Neural cell (in vitro differentiated cells): ENCODE results near the gene AHCTF1. TPM values are rescaled to one million over a fixed set of nuclear protein-coding genes. Genes with fewer than 3 reads are reported as not detected.

Source experiments
- H2AFZ ChIP-seq: fragments of 200-600, 300-800 bp; sonication (generic), shearing (Covaris generic); 2 replicates; pipeline ENCODE4 v1.6.0; 2014; ENCODE audit warnings: low read depth, mild to moderate bottlenecking, antibody characterized with exemption, low read length, moderate library complexity
- H3F3A ChIP-seq: fragments of 200-600 bp; shearing (Covaris generic); 2 replicates; pipeline ENCODE4 v1.6.1; 2016; ENCODE audit warnings: mild to moderate bottlenecking, moderate library complexity, mixed read lengths, antibody characterized with exemption, low read length; ENCODE audit not compliant: insufficient read depth, poor library complexity, severe bottlenecking
- H3K27ac ChIP-seq: fragments of 200-600, 300-800 bp; sonication (generic), shearing (Covaris generic); 2 replicates; pipeline ENCODE4 v1.5.1; 2014; ENCODE audit warnings: mild to moderate bottlenecking, low read length, moderate library complexity
- H3K27me3 ChIP-seq: fragments of 300-800, 200-600 bp; sonication (generic), shearing (Covaris generic); 2 replicates; pipeline ENCODE4 v1.6.0; 2014; ENCODE audit warnings: mild to moderate bottlenecking, low read depth, low read length, moderate library complexity; ENCODE audit not compliant: insufficient read depth
- H3K36me3 ChIP-seq: fragments of 300-800, 200-600 bp; sonication (generic), shearing (Covaris generic); 2 replicates; pipeline ENCODE4 v1.5.1; 2014; ENCODE audit warnings: mild to moderate bottlenecking, antibody characterized with exemption, low read length, moderate library complexity; ENCODE audit not compliant: insufficient read depth
- H3K4me2 ChIP-seq: fragments of 300-800, 200-600 bp; sonication (generic), shearing (Covaris generic); 2 replicates; pipeline ENCODE4 v1.6.0; 2014; ENCODE audit warnings: mild to moderate bottlenecking, low read length
- H3K4me3 ChIP-seq: fragments of 300-800, 200-600 bp; sonication (generic), shearing (Covaris generic); 2 replicates; pipeline ENCODE4 v1.5.1; 2014; ENCODE audit warnings: mild to moderate bottlenecking, low read length, moderate library complexity
- H3K79me2 ChIP-seq: fragments of 200-600 bp; shearing (Covaris generic); replicated peaks from 2 replicates; pipeline ENCODE4 v1.6.0; 2014; ENCODE audit warnings: mild to moderate bottlenecking, low read length, moderate library complexity; ENCODE audit not compliant: insufficient read depth
- H3K9ac ChIP-seq: fragments of 300-800, 200-600 bp; sonication (generic), shearing (Covaris generic); 2 replicates; pipeline ENCODE4 v1.6.1; 2016; ENCODE audit warnings: mild to moderate bottlenecking, low read length, mixed read lengths
- H3K9me2 ChIP-seq: fragments of 200-600 bp; shearing (Covaris generic); 2 replicates; pipeline ENCODE4 v1.6.1; 2016; ENCODE audit warnings: mild to moderate bottlenecking, low read length, mixed read lengths; ENCODE audit not compliant: insufficient read depth
- H3K9me3 ChIP-seq: fragments of 200-600, 300-800 bp; sonication (generic), shearing (Covaris generic); 2 replicates; pipeline ENCODE4 v1.6.1; 2016; ENCODE audit warnings: mild to moderate bottlenecking, mixed run types, low read length, moderate library complexity, mixed read lengths
- H4K20me1 ChIP-seq: fragments of 200-600 bp; shearing (Covaris generic); 2 replicates; pipeline ENCODE4 v1.6.1; 2016; ENCODE audit warnings: mild to moderate bottlenecking, mixed run types; ENCODE audit not compliant: insufficient read depth
- CTCF ChIP-seq: fragments of 450-650 bp; IDR thresholded peaks from 2 replicates; pipeline ENCODE4 v1.5.1; 2014; ENCODE audit warnings: antibody characterized with exemption, mild to moderate bottlenecking, moderate library complexity; ENCODE audit not compliant: poor library complexity, severe bottlenecking
- EP300 ChIP-seq: fragments of 450-650 bp; conservative IDR thresholded peaks from 2 replicates; pipeline ENCODE4 v1.6.1; 2014; ENCODE audit warnings: antibody characterized with exemption, mild to moderate bottlenecking, moderate library complexity; ENCODE audit not compliant: poor library complexity, severe bottlenecking
- EZH2 ChIP-seq: fragments of 200-600, 300-800 bp; shearing (Covaris generic), sonication (generic); IDR thresholded peaks from 2 replicates; pipeline ENCODE4 v1.6.1; 2014; ENCODE audit warnings: antibody characterized with exemption, low read length, borderline replicate concordance, mild to moderate bottlenecking; ENCODE audit not compliant: insufficient read depth, poor library complexity, severe bottlenecking
- MXI1 ChIP-seq: fragments of 450-650 bp; conservative IDR thresholded peaks from 2 replicates; pipeline ENCODE4 v1.6.1; 2014; ENCODE audit warnings: antibody characterized with exemption, mild to moderate bottlenecking; ENCODE audit not compliant: poor library complexity, severe bottlenecking
- POLR2AphosphoS5 ChIP-seq: IDR thresholded peaks from 2 replicates; pipeline ENCODE4 v1.6.1; 2012
- RAD21 ChIP-seq: fragments of 450-650 bp; conservative IDR thresholded peaks from 2 replicates; pipeline ENCODE4 v1.6.1; 2014; ENCODE audit warnings: antibody characterized with exemption, mild to moderate bottlenecking, moderate library complexity
- REST ChIP-seq: IDR thresholded peaks from 2 replicates; pipeline ENCODE4 v1.6.1; 2012; ENCODE audit warnings: borderline replicate concordance
- SMC3 ChIP-seq: fragments of 450-650 bp; conservative IDR thresholded peaks from 2 replicates; pipeline ENCODE4 v1.6.1; 2014; ENCODE audit warnings: antibody characterized with exemption, mild to moderate bottlenecking, moderate library complexity; ENCODE audit not compliant: poor library complexity
- TAF1 ChIP-seq: IDR thresholded peaks from 2 replicates; pipeline ENCODE4 v1.6.1; 2012; ENCODE audit warnings: low read depth
- polyA plus RNA-seq: library from polyadenylated mRNA; depleted of rRNA; stranded (reverse); fragments of >200 nt; gene quantifications from 2 replicates; pipeline ENCODE4 v1.2.3, GENCODE V29; 2014

AHCTF1 gene
- polyA plus RNA-seq, 1 donor from 2014 or later = 27.1 TPM

GRCh38 chr1:246951413-246951812 is 19.7 kb upstream of the AHCTF1 start:
- H3K9me3 ChIP-seq = no peaks in the 10 kb centered on the region
- no peak overlapping the region for H3K27ac ChIP-seq
- H3K27me3 ChIP-seq = no peaks in the 10 kb centered on the region
- H3K79me2 ChIP-seq = no peaks in the 10 kb centered on the region
- no peaks in the 10 kb centered on the region for H4K20me1 ChIP-seq
- no peak overlapping the region for H3K4me2 ChIP-seq
- no peak overlapping the region for H3K4me3 ChIP-seq
- H3K36me3 ChIP-seq = no peaks in the 10 kb centered on the region
- H3K9me2 ChIP-seq = no peaks in the 10 kb centered on the region
- no peaks in the 10 kb centered on the region for H3F3A ChIP-seq
- TF ChIP-seq TAF1 = no peak
- TF ChIP-seq REST = no peak
- no peak for TF ChIP-seq MXI1
- TF ChIP-seq SMC3 = no peak
- no peak for TF ChIP-seq EP300
- no peak for TF ChIP-seq POLR2AphosphoS5
- TF ChIP-seq RAD21 = no peak
- TF ChIP-seq EZH2 = no peak
- no peak for TF ChIP-seq CTCF
- no peak overlapping the region for H2AFZ ChIP-seq
- no peak overlapping the region for H3K9ac ChIP-seq

- no peak for TF ChIP-seq EZH2
- no peak for TF ChIP-seq MXI1
- no peak for TF ChIP-seq SMC3
- TF ChIP-seq EP300 = no peak
- TF ChIP-seq REST = no peak
- no peak for TF ChIP-seq TAF1
- TF ChIP-seq RAD21 = no peak
- TF ChIP-seq CTCF = no peak
- Histone ChIP-seq H2AFZ (no peak overlapping the region), H3K79me2 (no peaks in the 10 kb centered on the region), H3F3A (no peaks in the 10 kb centered on the region), H4K20me1 (no peaks in the 10 kb centered on the region), H3K4me3 (no peak overlapping the region), H3K9ac (no peak overlapping the region), H3K9me3 (no peaks in the 10 kb centered on the region), H3K9me2 (no peaks in the 10 kb centered on the region), H3K4me2 (no peak overlapping the region), H3K27ac (no peak overlapping the region), H3K27me3 (no peaks in the 10 kb centered on the region), H3K36me3 (no peaks in the 10 kb centered on the region)
Observed at GRCh38 chr1:246949956-246950355, 18.2 kb upstream of the AHCTF1 start.
